GM12874 (cell line): Measurements from ENCODE around the gene PLXNB2.

Source experiments
- TF ChIP-seq, protein P1 (sequence below): IDR thresholded peaks from 2 replicates; pipeline ENCODE4 v1.5.1; 2011; ENCODE audit warnings: low read depth, mild to moderate bottlenecking, control low read depth, low read length, moderate library complexity; ENCODE audit not compliant: insufficient read depth

PLXNB2 gene

DNA sequence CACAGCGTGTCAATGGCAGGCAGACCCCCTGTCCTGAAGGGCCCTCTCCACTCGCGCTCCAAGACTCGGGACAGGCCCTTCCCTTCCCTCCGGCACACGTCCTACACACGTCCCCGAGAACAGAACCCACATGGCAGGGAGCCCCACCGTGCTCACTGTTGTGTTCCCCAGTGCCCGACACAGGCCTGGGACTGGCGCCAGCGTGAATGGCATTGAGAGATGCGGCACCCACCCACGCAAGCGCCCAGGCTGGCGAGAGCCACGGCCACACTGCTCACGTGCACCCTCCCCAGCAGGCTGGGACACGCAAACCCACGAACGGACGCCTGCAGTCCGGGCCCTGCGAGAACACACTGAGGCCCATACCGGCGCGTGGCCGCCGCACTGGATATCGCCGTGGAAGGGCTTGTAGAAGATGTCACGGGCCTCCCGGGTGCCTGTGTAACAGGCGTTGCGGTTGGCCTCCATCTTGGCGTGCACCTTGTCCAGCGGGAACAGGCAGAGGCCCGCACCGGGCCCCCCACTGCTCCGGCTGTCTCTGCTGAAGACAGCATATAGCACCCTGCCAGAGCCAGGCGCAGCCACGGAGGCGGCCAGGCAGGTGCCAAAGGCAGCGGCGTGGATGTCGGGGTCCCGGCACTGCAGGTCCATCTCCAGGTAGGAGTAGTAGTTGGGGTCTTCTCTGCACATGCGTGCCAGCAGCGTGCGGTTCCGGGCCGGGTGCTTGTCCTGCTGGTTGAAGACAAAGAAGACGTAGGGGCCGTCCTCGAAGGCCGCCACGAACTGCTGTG, 18.1 kb downstream of the PLXNB2 start:
- TF ChIP-seq, protein P1, sequence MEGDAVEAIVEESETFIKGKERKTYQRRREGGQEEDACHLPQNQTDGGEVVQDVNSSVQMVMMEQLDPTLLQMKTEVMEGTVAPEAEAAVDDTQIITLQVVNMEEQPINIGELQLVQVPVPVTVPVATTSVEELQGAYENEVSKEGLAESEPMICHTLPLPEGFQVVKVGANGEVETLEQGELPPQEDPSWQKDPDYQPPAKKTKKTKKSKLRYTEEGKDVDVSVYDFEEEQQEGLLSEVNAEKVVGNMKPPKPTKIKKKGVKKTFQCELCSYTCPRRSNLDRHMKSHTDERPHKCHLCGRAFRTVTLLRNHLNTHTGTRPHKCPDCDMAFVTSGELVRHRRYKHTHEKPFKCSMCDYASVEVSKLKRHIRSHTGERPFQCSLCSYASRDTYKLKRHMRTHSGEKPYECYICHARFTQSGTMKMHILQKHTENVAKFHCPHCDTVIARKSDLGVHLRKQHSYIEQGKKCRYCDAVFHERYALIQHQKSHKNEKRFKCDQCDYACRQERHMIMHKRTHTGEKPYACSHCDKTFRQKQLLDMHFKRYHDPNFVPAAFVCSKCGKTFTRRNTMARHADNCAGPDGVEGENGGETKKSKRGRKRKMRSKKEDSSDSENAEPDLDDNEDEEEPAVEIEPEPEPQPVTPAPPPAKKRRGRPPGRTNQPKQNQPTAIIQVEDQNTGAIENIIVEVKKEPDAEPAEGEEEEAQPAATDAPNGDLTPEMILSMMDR: no peak

DNA sequence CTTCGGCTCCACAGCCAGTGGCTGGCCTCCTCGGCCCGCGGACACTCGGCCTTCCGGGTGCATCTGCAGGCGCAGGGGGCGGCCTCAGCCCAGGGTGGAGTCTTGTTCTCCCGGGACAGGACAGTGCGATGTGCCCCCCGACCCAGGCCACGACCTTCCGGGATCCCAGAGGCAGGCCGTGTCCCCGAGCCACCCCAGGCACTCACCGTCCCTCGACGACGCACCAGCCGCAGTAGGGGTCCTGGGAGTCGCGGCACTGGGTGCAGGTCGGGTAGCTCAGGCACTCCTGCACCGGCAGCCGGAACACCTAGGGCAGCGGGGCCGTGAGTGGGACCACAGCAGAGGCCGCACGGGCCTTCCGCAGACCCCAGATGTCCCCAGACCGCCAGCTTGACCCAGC, 19.7 kb downstream of the PLXNB2 start:
- TF ChIP-seq, protein P1: no peak

DNA sequence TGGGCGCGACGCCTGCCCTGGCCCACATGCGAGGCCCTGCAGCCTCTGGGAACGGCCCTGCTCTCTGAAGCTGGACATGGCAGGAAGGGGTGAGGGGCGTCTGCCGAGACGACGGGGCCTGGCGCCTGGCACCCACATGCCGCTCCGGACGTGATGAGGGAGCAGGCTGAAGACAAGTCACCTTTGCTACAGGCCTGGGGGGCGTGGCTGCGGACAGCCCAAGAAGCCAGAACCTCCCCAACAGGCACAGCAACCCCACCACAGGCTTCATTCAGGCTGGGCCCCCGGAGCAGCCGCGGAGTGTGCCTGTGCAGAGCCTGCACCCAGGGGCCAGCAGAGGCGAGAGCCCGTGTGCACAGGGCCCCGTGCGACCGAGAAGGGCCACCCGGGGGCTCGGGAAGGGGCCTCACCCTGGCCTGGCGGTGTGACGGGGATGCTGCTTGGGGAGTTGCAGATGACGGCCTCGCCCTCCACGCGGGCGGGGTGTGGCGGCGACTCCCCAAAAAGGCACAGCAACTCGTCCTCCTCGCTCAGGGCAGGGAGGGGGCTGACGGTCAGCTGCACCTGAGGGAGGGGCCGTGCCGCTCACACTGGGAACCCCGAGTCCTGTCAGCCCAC, 20.6 kb downstream of the PLXNB2 start:
- TF ChIP-seq, protein P1: no peak

DNA sequence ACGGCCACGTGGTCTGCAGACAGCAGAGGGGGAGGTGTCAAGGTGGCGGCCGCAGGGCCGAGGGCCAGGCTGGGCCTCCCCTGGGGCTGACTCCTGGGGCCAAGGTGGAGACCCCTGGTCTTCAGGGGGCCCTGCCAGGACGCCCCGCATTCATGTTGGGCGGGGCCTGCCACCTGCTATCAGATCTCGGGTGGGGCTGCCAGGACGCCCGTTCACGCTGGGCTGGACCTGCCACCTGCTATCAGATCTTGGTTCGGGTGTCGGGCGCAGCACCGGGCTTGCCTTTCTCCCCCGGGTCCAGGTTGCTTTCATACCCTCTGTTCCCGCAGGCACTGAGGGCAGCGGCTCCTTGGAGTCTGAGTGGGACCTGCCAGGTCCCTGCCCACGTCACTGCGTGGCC, 21.2 kb downstream of the PLXNB2 start:
- TF ChIP-seq, protein P1: no peak

DNA sequence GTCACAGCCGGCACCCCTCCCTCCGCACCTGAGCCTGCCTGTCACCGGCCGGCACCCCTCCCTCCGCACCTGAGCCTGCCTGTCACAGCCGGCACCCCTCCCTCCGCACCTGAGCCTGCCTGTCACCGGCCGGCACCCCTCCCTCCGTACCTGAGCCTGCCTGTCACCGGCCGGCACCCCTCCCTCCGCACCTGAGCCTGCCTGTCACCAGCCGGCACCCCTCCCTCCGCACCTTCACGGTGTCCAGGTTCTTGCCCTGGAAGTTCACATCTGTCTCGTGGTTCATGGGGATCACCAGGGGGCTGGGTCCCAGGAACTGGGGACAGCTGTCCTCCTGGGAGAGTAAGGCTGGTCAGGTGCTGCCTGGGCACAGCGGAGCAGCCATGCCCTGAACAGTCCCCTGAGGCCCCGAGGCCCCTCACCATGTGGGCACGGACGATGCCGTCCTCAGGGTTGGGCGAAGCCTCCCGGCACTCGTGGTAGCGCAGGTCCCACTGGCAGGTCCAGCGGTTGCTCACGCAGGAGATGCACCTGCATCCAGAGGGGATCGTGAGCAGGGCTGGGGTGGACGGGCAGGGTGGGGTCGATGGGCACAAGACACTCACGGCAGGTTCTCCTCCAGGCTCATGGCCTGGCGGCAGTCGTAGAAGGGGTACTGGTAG, 21.7 kb downstream of the PLXNB2 start:
- TF ChIP-seq, protein P1: no peak

DNA sequence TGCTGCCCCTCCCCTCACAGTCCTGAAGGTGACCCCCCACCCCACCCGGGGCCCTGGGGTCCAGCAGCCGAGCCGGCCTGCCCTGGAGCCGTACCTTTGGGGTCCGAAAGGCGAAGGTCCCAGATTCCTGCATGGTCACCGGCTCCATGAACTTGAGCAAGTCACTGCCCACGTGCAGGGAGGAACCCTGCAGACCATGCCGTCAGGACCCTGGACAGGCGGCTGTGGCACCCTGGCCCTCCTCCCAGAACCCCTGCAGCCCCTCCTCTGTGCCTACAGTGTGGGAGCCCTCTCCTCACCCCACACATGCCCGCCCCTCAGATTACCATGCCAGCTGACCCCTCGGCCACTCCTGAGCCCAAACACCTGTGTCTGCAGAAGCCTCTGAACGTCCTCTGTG, 23.0 kb downstream of the PLXNB2 start:
- TF ChIP-seq, protein P1: no peak

DNA sequence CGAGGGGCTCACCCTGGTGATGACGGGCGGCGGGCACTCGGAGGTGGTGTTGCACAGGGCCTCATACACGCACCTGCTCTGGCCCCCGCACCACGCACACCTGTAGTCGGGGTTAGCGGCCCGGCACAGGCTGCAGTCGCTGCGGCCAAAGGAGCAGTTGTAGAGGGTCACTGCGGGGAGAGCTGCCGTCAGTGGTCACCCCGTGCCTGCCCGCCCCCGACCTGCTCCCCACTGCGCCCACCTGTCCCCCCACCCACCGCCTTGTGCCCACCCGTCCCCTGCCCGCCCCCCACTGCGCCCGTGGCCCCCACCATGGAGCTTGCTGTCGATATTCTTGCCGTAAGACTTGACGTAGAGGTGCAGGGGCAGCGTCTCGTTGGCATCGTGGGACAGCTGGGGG, 23.6 kb downstream of the PLXNB2 start:
- TF ChIP-seq, protein P1: no peak
